Gastrocnemius medialis (tissue), 4 donors: Measurements from ENCODE around the gene WDR35. TPM values are rescaled to one million over a fixed set of nuclear protein-coding genes. Genes with fewer than 3 reads are reported as not detected.

ENCODE experiments used
- ATAC-seq, 2 donors: fragments of 150-250 bp; one replicate each; pipeline ENCODE4 v1.9.1; 2016
- DNase-seq, 2 donors: peaks; one replicate each; pipeline ENCODE4 v3.0.0-alpha.2; 2019
- H3K27ac ChIP-seq, 4 donors: fragments of 200-600 bp; sonication (generic); 1 replicate in 1 of 4; 2 replicates in 3 of 4; pipeline ENCODE4 v1.5.1; 2016 to 2018; ENCODE audit warnings: mild to moderate bottlenecking in 2 of 4, moderate library complexity in 1 of 4
- H3K27me3 ChIP-seq, 3 donors: fragments of 200-600 bp; sonication (generic) in 2 of 3; 1 replicate in 1 of 3; 2 replicates in 2 of 3; pipeline versions ENCODE4 v1.5.1 to v1.6.0; 2016 to 2019; ENCODE audit warnings: mild to moderate bottlenecking in 1 of 3, moderate library complexity in 1 of 3
- H3K36me3 ChIP-seq, 2 donors: fragments of 200-600 bp; sonication (generic) in 1 of 2; one replicate each; pipeline ENCODE4 v1.5.1; 2017 to 2018
- H3K4me1 ChIP-seq, 2 donors: fragments of 200-600 bp; sonication (generic) in 1 of 2; one replicate each; pipeline ENCODE4 v1.5.1; 2016 to 2017; ENCODE audit warnings: mild to moderate bottlenecking in 2 of 2
- H3K4me3 ChIP-seq, 4 donors: fragments of 200-600 bp; sonication (generic) in 3 of 4; 1 replicate in 1 of 4; 2 replicates in 3 of 4; pipeline ENCODE4 v1.5.1; 2016 to 2019; ENCODE audit warnings: mild to moderate bottlenecking in 2 of 4
- H3K9me3 ChIP-seq, 3 donors: fragments of 200-600 bp; sonication (generic) in 2 of 3; 1 replicate in 1 of 3; 2 replicates in 2 of 3; pipeline ENCODE4 v1.5.1; 2016 to 2019
- CTCF ChIP-seq, 5 experiments: fragments of 450-650 bp in 3 of 5; fragments of 200-600 bp in 2 of 5; sonication (generic) in 2 of 5; IDR thresholded peaks in 4 of 5; conservative IDR thresholded peaks in 1 of 5; 1 replicate in 4 of 5; 2 replicates in 1 of 5; pipeline ENCODE4 v1.5.1; 2016 to 2019; ENCODE audit warnings: antibody characterized with exemption in 5 of 5, mild to moderate bottlenecking in 3 of 5, moderate library complexity in 3 of 5
- POLR2A ChIP-seq, 2 donors: fragments of 450-650 bp; IDR thresholded peaks; one replicate each; pipeline ENCODE4 v1.6.1; 2017; ENCODE audit warnings: antibody characterized with exemption in 2 of 2, mild to moderate bottlenecking in 2 of 2, moderate library complexity in 2 of 2
- in situ Hi-C, 4 donors: fragments of 200-750 bp; cut with MboI; loops; one replicate each; pipeline versions ENCODE4 v1.15.0 to v1.8.0; 2017; ENCODE audit warnings: low sequenced_read_pairs in 4 of 4
- intact Hi-C: fragments of 100-400 bp; cut with DNase I; formaldehyde crosslinking; loops from one replicate; pipeline ENCODE4 v1.15.1; 2023; ENCODE audit warnings: low total_unique reads
- total RNA-seq, 4 donors: library from RNA; depleted of rRNA; stranded (reverse); fragments of >200 nt; gene quantifications; one replicate each; pipeline versions ENCODE4 v1.1.0 to v1.2.3, GENCODE V29; 2016

WDR35 gene
- total RNA-seq, 4 donors from 2014 or later, result 3.3 to 4.5 (median 3.7) TPM

GRCh38 chr2:19963386-19963785 is 26.5 kb downstream of the WDR35 start:
- Histone ChIP-seq H3K27me3 (no peaks in the 10 kb centered on the region), H3K36me3 (peaks cover 0 to 9% of the 10 kb centered on the region in 2 donors), H3K4me1 (no peaks in the 10 kb centered on the region), H3K27ac (no peak overlapping the region), H3K4me3 (no peak overlapping the region), H3K9me3 (no peaks in the 10 kb centered on the region)
- in situ Hi-C loops (no loop called here), intact Hi-C loops (no loop called here)
- DNase-seq (no peak), ATAC-seq (no peak)
- no peak for TF ChIP-seq POLR2A (IDR thresholded peaks at IDR 0.05)
- TF ChIP-seq CTCF (IDR thresholded peaks at IDR 0.05 in 4 of 5, conservative IDR thresholded peaks at IDR 0.05 in 1 of 5), result no peak

- in situ Hi-C loops, result no loop called here
- Histone ChIP-seq H3K36me3 (no peaks in the 10 kb centered on the region), H3K4me3 (no peak overlapping the region), H3K9me3 (no peaks in the 10 kb centered on the region), H3K27ac (no peak overlapping the region), H3K4me1 (no peaks in the 10 kb centered on the region), H3K27me3 (no peaks in the 10 kb centered on the region)
- DNase-seq (peak; percentile 12 to 20), ATAC-seq (peak; percentile 69 to 84)
- intact Hi-C loops, result loop anchor here (1.0 kb wide), 1 partner anchor 143 kb away; no protein-coding TSS in a partner anchor
- no peak for TF ChIP-seq POLR2A (IDR thresholded peaks at IDR 0.05)
- peak; percentile 16 to 69 (median 38) for TF ChIP-seq CTCF (IDR thresholded peaks at IDR 0.05 in 4 of 5, conservative IDR thresholded peaks at IDR 0.05 in 1 of 5)
Measured at GRCh38 chr2:19955544-19956422, 34.1 kb downstream of the WDR35 start.

GRCh38 chr2:19949071-19949470 is 40.8 kb downstream of the WDR35 start:
- Histone ChIP-seq H3K9me3 (no peaks in the 10 kb centered on the region), H3K27ac (no peak overlapping the region), H3K4me1 (no peaks in the 10 kb centered on the region), H3K27me3 (no peaks in the 10 kb centered on the region), H3K4me3 (no peak overlapping the region), H3K36me3 (no peaks in the 10 kb centered on the region)
- ATAC-seq (no peak), DNase-seq (no peak)
- TF ChIP-seq POLR2A (IDR thresholded peaks at IDR 0.05) (no peak), CTCF (IDR thresholded peaks at IDR 0.05 in 4 of 5, conservative IDR thresholded peaks at IDR 0.05 in 1 of 5) (no peak)
- intact Hi-C loops (no loop called here), in situ Hi-C loops (no loop called here)

- DNase-seq, result no peak
- in situ Hi-C loops, result no loop called here
- ATAC-seq, result no peak
- no peaks in the 10 kb centered on the region for H3K27me3 ChIP-seq
- no peaks in the 10 kb centered on the region for H3K36me3 ChIP-seq
- H3K27ac ChIP-seq, result no peak overlapping the region
- no peak overlapping the region for H3K4me3 ChIP-seq
- no peaks in the 10 kb centered on the region for H3K9me3 ChIP-seq
- TF ChIP-seq POLR2A (IDR thresholded peaks at IDR 0.05) (no peak), CTCF (IDR thresholded peaks at IDR 0.05 in 4 of 5, conservative IDR thresholded peaks at IDR 0.05 in 1 of 5) (no peak)
- no peaks in the 10 kb centered on the region for H3K4me1 ChIP-seq
- intact Hi-C loops, result no loop called here
Measured at GRCh38 chr2:19947184-19947940, 42.5 kb downstream of the WDR35 start.
